H1 (cell line): ENCODE data around the gene ANKDD1A. TPM values are rescaled to one million over a fixed set of nuclear protein-coding genes. Genes with fewer than 3 reads are reported as not detected.
A peak's percentile ranks its signal among the peaks of the same experiment; 100 is the strongest.

ENCODE experiments used
- CTCF ChIA-PET: fragments of 300-600 bp; sonication (Branson Sonifier 250); formaldehyde crosslinking; loops from one replicate; lab custom pipeline; 2021; ENCODE audit not compliant: partially characterized antibody; lab: Charles Lee
- POLR2A ChIA-PET: fragments of 300-600 bp; sonication (Branson Sonifier 250); formaldehyde crosslinking; loops from one replicate; lab custom pipeline; 2021; ENCODE audit warnings: inconsistent platforms; ENCODE audit not compliant: partially characterized antibody; lab: Charles Lee
- DNase-seq, 2 experiments: peaks; one replicate each; pipeline versions ENCODE4 v3.0.0 to v3.0.0-alpha.2; 2010 to 2022; ENCODE audit warnings: low spot score in 2 of 2, low read depth in 1 of 2, mixed read lengths in 1 of 2
- FAIRE-seq: peaks from 2 replicates; lab custom pipeline; 2011; peaks lifted over from hg19 to GRCh38; lab: Jason Lieb, UNC
- H2AFZ ChIP-seq: 2 replicates; pipeline ENCODE4 v1.8.1; 2012; ENCODE audit warnings: low read length, inconsistent platforms
- H2AK5ac ChIP-seq: 2 replicates; pipeline ENCODE4 v1.6.1; 2013; ENCODE audit warnings: low read depth, low read length
- H2BK120ac ChIP-seq: replicated peaks from 2 replicates; pipeline ENCODE3; 2013; ENCODE audit warnings: low read depth, low read length, inconsistent platforms
- H2BK12ac ChIP-seq: 2 replicates; pipeline ENCODE4 v1.6.1; 2013; ENCODE audit warnings: low read depth, low read length
- H2BK15ac ChIP-seq: 2 replicates; pipeline ENCODE4 v1.6.1; 2013; ENCODE audit warnings: low read length
- H2BK20ac ChIP-seq: 2 replicates; pipeline ENCODE4 v1.6.1; 2013; ENCODE audit warnings: low read length
- H2BK5ac ChIP-seq: 2 replicates; pipeline ENCODE4 v1.6.1; 2013; ENCODE audit warnings: low read depth, low read length
- H3K14ac ChIP-seq: 2 replicates; pipeline ENCODE4 v1.6.1; 2013; ENCODE audit warnings: inconsistent platforms; ENCODE audit not compliant: insufficient read length
- H3K18ac ChIP-seq: 2 replicates; pipeline ENCODE4 v1.6.1; 2013; ENCODE audit warnings: low read length; ENCODE audit errors: extremely low read depth
- H3K23ac ChIP-seq: 2 replicates; pipeline ENCODE4 v1.6.1; 2013; ENCODE audit warnings: inconsistent platforms; ENCODE audit not compliant: insufficient read length
- H3K23me2 ChIP-seq: 2 replicates; pipeline ENCODE4 v1.6.1; 2013; ENCODE audit warnings: low read depth, low read length
- H3K27ac ChIP-seq: 2 replicates; pipeline ENCODE4 v1.6.1; 2011; ENCODE audit warnings: low read depth, low read length, inconsistent platforms
- H3K27me3 ChIP-seq, 4 experiments: replicated peaks in 1 of 4; 1 replicate in 1 of 4; 2 replicates in 3 of 4; pipeline versions ENCODE4 v1.6.1 to v1.8.1; 2011 to 2013; ENCODE audit warnings: low read length in 3 of 4, mild to moderate bottlenecking in 3 of 4, inconsistent platforms in 2 of 4, mixed read lengths in 2 of 4, moderate library complexity in 1 of 4; ENCODE audit not compliant: control insufficient read depth in 3 of 4, insufficient read depth in 3 of 4; ENCODE audit errors: extremely low read depth in 1 of 4
- H3K36me3 ChIP-seq, 4 experiments: 2 replicates each; pipeline versions ENCODE4 v1.6.1 to v1.8.1; 2011 to 2013; ENCODE audit warnings: mild to moderate bottlenecking in 4 of 4, low read length in 3 of 4, moderate library complexity in 2 of 4, control low read depth in 1 of 4, inconsistent platforms in 1 of 4; ENCODE audit not compliant: insufficient read depth in 4 of 4, control insufficient read depth in 2 of 4
- H3K4ac ChIP-seq: replicated peaks from 2 replicates; pipeline ENCODE3; 2013; ENCODE audit warnings: low read length, low read depth, mixed read lengths, inconsistent platforms; ENCODE audit not compliant: insufficient read length
- H3K4me1 ChIP-seq, 4 experiments: replicated peaks in 1 of 4; 1 replicate in 1 of 4; 2 replicates in 3 of 4; pipeline versions ENCODE4 v1.6.1 to v1.8.1; 2011 to 2013; ENCODE audit warnings: low read length in 3 of 4, inconsistent platforms in 2 of 4, mixed read lengths in 1 of 4; ENCODE audit not compliant: insufficient read depth in 4 of 4, control insufficient read depth in 3 of 4
- H3K4me2 ChIP-seq, 2 experiments: 2 replicates each; pipeline versions ENCODE4 v1.6.1 to v1.8.1; 2011 to 2013; ENCODE audit warnings: low read depth in 2 of 2, low read length in 2 of 2, control low read depth in 1 of 2, inconsistent platforms in 1 of 2, mild to moderate bottlenecking in 1 of 2; ENCODE audit not compliant: insufficient read depth in 1 of 2
- H3K4me3 ChIP-seq, 4 experiments: fragments of 200-600, 300-600 bp in 1 of 4; sonication (generic), shearing (Covaris generic), sonication (Bioruptor Twin) in 1 of 4; 2 replicates each; pipeline versions ENCODE4 v1.5.1 to v1.8.1; 2011 to 2016; ENCODE audit warnings: low read length in 4 of 4, low read depth in 3 of 4, control low read depth in 2 of 4, inconsistent platforms in 2 of 4, mild to moderate bottlenecking in 2 of 4, mixed read lengths in 1 of 4, moderate library complexity in 1 of 4; ENCODE audit not compliant: insufficient read depth in 2 of 4; ENCODE audit errors: extremely low read depth in 1 of 4
- H3K56ac ChIP-seq: replicated peaks from 2 replicates; pipeline ENCODE3; 2013; ENCODE audit warnings: low read depth, mild to moderate bottlenecking, mixed read lengths, low read length, inconsistent platforms; ENCODE audit not compliant: insufficient read length
- H3K79me1 ChIP-seq: 2 replicates; pipeline ENCODE4 v1.6.1; 2013; ENCODE audit warnings: low read depth, low read length, control low read depth
- H3K79me2 ChIP-seq, 2 experiments: 2 replicates each; pipeline versions ENCODE4 v1.6.1 to v1.8.1; 2012 to 2013; ENCODE audit warnings: low read length in 2 of 2, mild to moderate bottlenecking in 2 of 2, inconsistent platforms in 1 of 2; ENCODE audit not compliant: insufficient read depth in 2 of 2, control insufficient read depth in 1 of 2
- H3K9ac ChIP-seq, 4 experiments: replicated peaks in 1 of 4; 1 replicate in 1 of 4; 2 replicates in 3 of 4; pipeline versions ENCODE4 v1.6.1 to v1.8.1; 2011 to 2013; ENCODE audit warnings: low read depth in 3 of 4, low read length in 3 of 4, control low read depth in 2 of 4, mild to moderate bottlenecking in 2 of 4, moderate library complexity in 2 of 4, inconsistent platforms in 1 of 4; ENCODE audit errors: extremely low read depth in 1 of 4
- H3K9me3 ChIP-seq, 2 experiments: 2 replicates each; pipeline versions ENCODE4 v1.6.1 to v1.8.1; 2012 to 2013; ENCODE audit warnings: mild to moderate bottlenecking in 2 of 2, moderate library complexity in 2 of 2, control low read depth in 1 of 2, inconsistent platforms in 1 of 2, low read depth in 1 of 2, low read length in 1 of 2, mixed read lengths in 1 of 2; ENCODE audit not compliant: insufficient read depth in 2 of 2
- H4K20me1 ChIP-seq, 2 experiments: replicated peaks in 1 of 2; 2 replicates each; pipeline versions ENCODE3 to v1.8.1; 2011 to 2013; ENCODE audit warnings: inconsistent platforms in 2 of 2, low read length in 2 of 2, mild to moderate bottlenecking in 1 of 2; ENCODE audit not compliant: insufficient read depth in 2 of 2, control insufficient read depth in 1 of 2
- H4K5ac ChIP-seq: 2 replicates; pipeline ENCODE4 v1.6.1; 2013; ENCODE audit warnings: low read length, low read depth, mixed read lengths, inconsistent platforms; ENCODE audit not compliant: insufficient read length
- H4K8ac ChIP-seq: 2 replicates; pipeline ENCODE4 v1.8.0; 2013; ENCODE audit warnings: mild to moderate bottlenecking, moderate library complexity, low read length, inconsistent platforms; ENCODE audit not compliant: insufficient read depth; ENCODE audit errors: extremely low read depth
- H4K91ac ChIP-seq: replicated peaks from 2 replicates; pipeline ENCODE3; 2013; ENCODE audit warnings: low read length, mixed read lengths, inconsistent platforms; ENCODE audit not compliant: insufficient read length
- GABPA ChIP-seq: IDR thresholded peaks from 2 replicates; pipeline ENCODE4 v1.6.1; 2011; ENCODE audit warnings: mild to moderate bottlenecking, low read length, moderate library complexity, borderline replicate concordance; ENCODE audit not compliant: insufficient read depth
- MAFK ChIP-seq: IDR thresholded peaks from 2 replicates; pipeline ENCODE4 v1.6.1; 2012; ENCODE audit warnings: low read depth, mild to moderate bottlenecking, improper control_type of control experiment, low read length
- RNF2 ChIP-seq: fragments of 200-900, 300-1000 bp; sonication (generic); IDR thresholded peaks from 2 replicates; pipeline ENCODE4 v1.7.1; 2016; ENCODE audit warnings: borderline replicate concordance, low read depth, mild to moderate bottlenecking, antibody characterized with exemption, low read length; ENCODE audit not compliant: poor library complexity, severe bottlenecking; ENCODE audit errors: missing control alignments
- WGBS, 2 experiments: shearing (Covaris generic) in 1 of 2; methylation state at CpG; one replicate each; pipeline versions ENCODE4 v1.1.6 to v1.1.7; 2013 to 2015; ENCODE audit warnings: low lambda C conversion rate in 2 of 2, mixed read lengths in 2 of 2, inconsistent platforms in 1 of 2, low coverage in 1 of 2, missing lambda C conversion rate in 1 of 2; ENCODE audit not compliant: insufficient replicate concordance in 2 of 2, insufficient coverage in 1 of 2, insufficient read length in 1 of 2; ENCODE audit errors: extremely low coverage in 1 of 2, missing lambda C conversion rate in 1 of 2; 5-methylcytosine and 5-hydroxymethylcytosine counted together
- polyA plus RNA-seq, 7 experiments: library from polyadenylated mRNA; depleted of rRNA in 3 of 7; stranded (reverse) in 5 of 7; unstranded in 2 of 7; fragments of >200 nt in 5 of 7; fragments of 200-250 nt in 2 of 7; gene quantifications; 1 replicate in 5 of 7; 2 replicates in 1 of 7; 4 replicates in 1 of 7; pipeline versions ENCODE4 v1.2.1 to v1.2.3, GENCODE V29; 2011 to 2013; ENCODE audit warnings: missing spikeins in 2 of 7, mixed read lengths in 2 of 7
- total RNA-seq: library from RNA; stranded (reverse); fragmentation: NEBNext Ultra II Directional; extraction: Animal tissue kit (Norgen Biotek cat#: 25700); gene quantifications from 2 replicates; pipeline ENCODE4 v1.2.1, GENCODE V29; 2021

Gene ANKDD1A
- total and polyA plus RNA-seq, 2 of the 8 experiments (the other 6 are each of a cell fraction or from before 2014, with no cell fraction given) = 4.1 to 5.0 TPM

DNA sequence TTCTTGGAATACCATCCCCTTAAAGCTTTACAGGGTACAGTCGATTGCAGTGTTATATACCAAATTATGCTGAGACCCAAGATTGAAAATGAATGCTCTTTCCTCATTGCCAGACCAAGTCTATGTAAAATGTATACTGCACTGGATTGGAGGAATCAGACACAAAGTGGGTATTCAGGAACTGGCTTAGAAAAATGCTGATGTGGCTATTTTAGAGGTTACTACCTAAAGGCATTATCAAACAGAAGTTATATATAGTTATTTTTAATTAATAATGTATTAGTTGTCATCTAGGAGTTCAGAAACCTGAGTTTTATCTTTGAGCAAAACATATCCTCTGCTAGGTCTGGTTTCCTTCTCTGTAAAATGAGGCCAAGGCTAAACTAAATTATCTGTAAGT, 81.6 kb downstream of the ANKDD1A start:
- Histone ChIP-seq H3K14ac (no peak overlapping the region), H2BK12ac (no peak overlapping the region), H3K79me1 (no peaks in the 10 kb centered on the region), H3K4me1 (peaks cover 0 to 5% (median 1%) of the 10 kb centered on the region in 4 experiments; a peak in 4 of 7 replicates), H2AK5ac (no peak overlapping the region), H2AFZ (no peak overlapping the region), H3K23me2 (peaks cover 8% of the 10 kb centered on the region), H3K4me3 (no peak overlapping the region), H4K91ac (no peak overlapping the region), H3K23ac (no peak overlapping the region), H2BK15ac (no peak overlapping the region), H3K9ac (no peak overlapping the region), H3K36me3 (no peaks in the 10 kb centered on the region), H2BK20ac (no peak overlapping the region), H4K20me1 (no peaks in the 10 kb centered on the region), H3K79me2 (peaks cover 0 to 2% of the 10 kb centered on the region in 2 experiments; a peak in 1 of 4 replicates), H2BK5ac (no peak overlapping the region), H3K4me2 (no peak overlapping the region), H3K9me3 (no peaks in the 10 kb centered on the region), H3K27ac (no peak overlapping the region), H3K56ac (no peak overlapping the region), H4K5ac (no peak overlapping the region), H4K8ac (no peak overlapping the region), H3K27me3 (no peaks in the 10 kb centered on the region; a peak in 1 of 7 replicates), H3K4ac (no peak overlapping the region), H2BK120ac (no peak overlapping the region), H3K18ac (no peak overlapping the region)
- ChIA-PET POLR2A (no interaction called here), CTCF (interaction anchor here (0.7 to 1.9 kb wide), 4 partner anchors 12 to 260 kb away, joined by 3 to 5 read pairs (median 4); no protein-coding TSS in a partner anchor)
- FAIRE-seq (no peak), DNase-seq (no peak)
- TF ChIP-seq MAFK = peak; percentile 87; the same call in 1 of the 2 replicates
- TF ChIP-seq RNF2 = no peak
- TF ChIP-seq GABPA = no peak
- 81% methylated on average over 1 of the region's 1 CpG; no CpG with 5 or more reads in 1 of the 2 experiments for WGBS, 2 experiments
